Measurements from ENCODE around the gene RANBP3.

RANBP3 gene

DNA sequence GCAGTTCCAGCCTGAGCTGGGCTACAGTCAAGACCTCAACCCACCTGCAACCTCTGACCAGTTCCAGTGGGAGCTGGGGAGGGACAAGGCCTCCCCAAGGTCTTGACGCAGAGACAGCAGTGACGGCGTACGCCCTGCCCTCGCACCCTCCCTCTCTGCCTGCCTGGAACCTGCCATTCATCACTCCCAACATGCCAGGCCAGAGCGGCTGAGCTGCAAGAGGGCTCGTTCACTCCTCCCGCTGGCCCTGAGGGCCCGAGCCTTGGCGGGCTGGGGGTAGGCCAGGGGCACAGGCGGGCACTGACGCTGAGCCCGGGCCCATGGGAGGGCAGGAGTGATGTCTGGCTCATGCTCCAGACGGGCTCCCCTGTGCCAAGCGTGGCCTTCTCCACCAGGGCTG is 82.5 kb downstream of the RANBP3 start:
- Histone ChIP-seq H3K4me3 (ENCODE audit: low read depth, low read length) (no peak overlapping the region), H3K27ac (ENCODE audit: extremely low read depth, low read depth, low read length) (no peak overlapping the region), H3K9me3 (ENCODE audit: control insufficient read depth, insufficient read depth, low read depth, low read length) (no peaks in the 10 kb centered on the region), H3K36me3 (ENCODE audit: control insufficient read depth in 2 of 2, insufficient read depth in 1 of 2, low read length in 2 of 2) (peaks cover 0 to 39% of the 10 kb centered on the region in 2 experiments; a peak in 2 of 3 replicates), H3K4me1 (ENCODE audit: control insufficient read depth, insufficient read depth, low read length) (no peaks in the 10 kb centered on the region; the same call in 1 of the 2 replicates)
- ChIA-PET POLR2A (no interaction called here), CTCF (interaction anchor here (0.8 kb wide), 1 partner anchor 91 kb away, joined by 6 read pairs; no protein-coding TSS in a partner anchor)
- TF ChIP-seq, protein P1, sequence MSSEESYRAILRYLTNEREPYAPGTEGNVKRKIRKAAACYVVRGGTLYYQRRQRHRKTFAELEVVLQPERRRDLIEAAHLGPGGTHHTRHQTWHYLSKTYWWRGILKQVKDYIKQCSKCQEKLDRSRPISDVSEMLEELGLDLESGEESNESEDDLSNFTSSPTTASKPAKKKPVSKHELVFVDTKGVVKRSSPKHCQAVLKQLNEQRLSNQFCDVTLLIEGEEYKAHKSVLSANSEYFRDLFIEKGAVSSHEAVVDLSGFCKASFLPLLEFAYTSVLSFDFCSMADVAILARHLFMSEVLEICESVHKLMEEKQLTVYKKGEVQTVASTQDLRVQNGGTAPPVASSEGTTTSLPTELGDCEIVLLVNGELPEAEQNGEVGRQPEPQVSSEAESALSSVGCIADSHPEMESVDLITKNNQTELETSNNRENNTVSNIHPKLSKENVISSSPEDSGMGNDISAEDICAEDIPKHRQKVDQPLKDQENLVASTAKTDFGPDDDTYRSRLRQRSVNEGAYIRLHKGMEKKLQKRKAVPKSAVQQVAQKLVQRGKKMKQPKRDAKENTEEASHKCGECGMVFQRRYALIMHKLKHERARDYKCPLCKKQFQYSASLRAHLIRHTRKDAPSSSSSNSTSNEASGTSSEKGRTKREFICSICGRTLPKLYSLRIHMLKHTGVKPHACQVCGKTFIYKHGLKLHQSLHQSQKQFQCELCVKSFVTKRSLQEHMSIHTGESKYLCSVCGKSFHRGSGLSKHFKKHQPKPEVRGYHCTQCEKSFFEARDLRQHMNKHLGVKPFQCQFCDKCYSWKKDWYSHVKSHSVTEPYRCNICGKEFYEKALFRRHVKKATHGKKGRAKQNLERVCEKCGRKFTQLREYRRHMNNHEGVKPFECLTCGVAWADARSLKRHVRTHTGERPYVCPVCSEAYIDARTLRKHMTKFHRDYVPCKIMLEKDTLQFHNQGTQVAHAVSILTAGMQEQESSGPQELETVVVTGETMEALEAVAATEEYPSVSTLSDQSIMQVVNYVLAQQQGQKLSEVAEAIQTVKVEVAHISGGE (tag by site-specific recombination; conservative IDR thresholded peaks at IDR 0.05; ENCODE audit: low read depth), result no peak
- TF ChIP-seq ZNF473 (tag by site-specific recombination; IDR thresholded peaks at IDR 0.05) (no peak), ZSCAN16 (tag by site-specific recombination; IDR thresholded peaks at IDR 0.05) (no peak), ZBTB21 (tag by site-specific recombination; IDR thresholded peaks at IDR 0.05) (no peak), ZFP69B (tag by site-specific recombination; IDR thresholded peaks at IDR 0.05) (no peak), WT1 (tag by site-specific recombination; IDR thresholded peaks at IDR 0.05) (no peak), ZNF664 (tag by site-specific recombination; IDR thresholded peaks at IDR 0.05) (no peak), ZNF202 (tag by site-specific recombination; IDR thresholded peaks at IDR 0.05; ENCODE audit: borderline replicate concordance) (no peak), ZNF510 (tag by site-specific recombination; IDR thresholded peaks at IDR 0.05; ENCODE audit: insufficient replicate concordance) (no peak), ZNF747 (tag by site-specific recombination; IDR thresholded peaks at IDR 0.05) (no peak), BCL11B (tag by site-specific recombination; IDR thresholded peaks at IDR 0.05; ENCODE audit: low read depth) (no peak), ZNF521 (tag by site-specific recombination; IDR thresholded peaks at IDR 0.05) (no peak), ZNF600 (tag by site-specific recombination; IDR thresholded peaks at IDR 0.05) (no peak), ZBTB17 (tag by site-specific recombination; IDR thresholded peaks at IDR 0.05) (no peak), ZNF10 (tag by site-specific recombination; IDR thresholded peaks at IDR 0.05) (no peak), ZNF23 (tag by site-specific recombination; IDR thresholded peaks at IDR 0.05; ENCODE audit: borderline replicate concordance) (no peak)
- TF ChIP-seq, protein P2, sequence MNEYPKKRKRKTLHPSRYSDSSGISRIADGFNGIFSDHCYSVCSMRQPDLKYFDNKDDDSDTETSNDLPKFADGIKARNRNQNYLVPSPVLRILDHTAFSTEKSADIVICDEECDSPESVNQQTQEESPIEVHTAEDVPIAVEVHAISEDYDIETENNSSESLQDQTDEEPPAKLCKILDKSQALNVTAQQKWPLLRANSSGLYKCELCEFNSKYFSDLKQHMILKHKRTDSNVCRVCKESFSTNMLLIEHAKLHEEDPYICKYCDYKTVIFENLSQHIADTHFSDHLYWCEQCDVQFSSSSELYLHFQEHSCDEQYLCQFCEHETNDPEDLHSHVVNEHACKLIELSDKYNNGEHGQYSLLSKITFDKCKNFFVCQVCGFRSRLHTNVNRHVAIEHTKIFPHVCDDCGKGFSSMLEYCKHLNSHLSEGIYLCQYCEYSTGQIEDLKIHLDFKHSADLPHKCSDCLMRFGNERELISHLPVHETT (tag by site-specific recombination; IDR thresholded peaks at IDR 0.05), result no peak

DNA sequence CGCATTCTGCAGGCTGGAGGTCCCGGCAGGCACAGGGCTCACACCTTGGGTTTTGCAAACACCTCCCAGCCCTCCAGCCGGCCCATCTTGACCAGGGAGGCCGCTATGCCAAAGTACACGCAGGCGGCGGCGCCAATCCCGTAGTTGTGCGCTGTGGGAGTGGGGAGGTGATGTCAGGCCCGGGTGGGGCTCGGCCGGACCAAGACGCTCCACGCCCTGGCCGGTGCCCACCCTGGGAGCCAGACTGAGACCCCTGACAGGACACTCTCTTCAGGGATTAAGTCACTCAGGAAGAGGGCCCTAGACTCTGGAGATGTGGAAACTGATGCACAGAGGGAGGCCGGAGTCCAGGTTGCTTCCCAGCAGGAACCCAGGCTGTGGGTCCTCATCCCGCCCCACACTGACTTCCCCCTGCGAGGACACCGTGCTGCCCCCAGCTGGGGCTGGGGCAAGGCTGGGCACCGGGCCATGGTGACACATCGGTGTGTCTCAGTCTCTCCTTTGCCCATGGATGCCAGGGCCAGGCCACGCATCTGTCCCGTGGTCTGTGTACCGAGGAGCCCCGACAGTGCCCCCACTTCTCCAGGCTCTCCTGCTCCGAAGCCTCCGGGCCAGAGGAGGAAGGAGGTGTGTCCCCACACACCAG is 83.1 kb downstream of the RANBP3 start:
- POLR2A ChIA-PET, result no interaction called here
- Histone ChIP-seq H3K4me3 (ENCODE audit: low read depth, low read length) (no peak overlapping the region), H3K4me1 (ENCODE audit: control insufficient read depth, insufficient read depth, low read length) (no peaks in the 10 kb centered on the region; the same call in 1 of the 2 replicates), H3K27ac (ENCODE audit: extremely low read depth, low read depth, low read length) (no peak overlapping the region), H3K36me3 (ENCODE audit: control insufficient read depth in 2 of 2, insufficient read depth in 1 of 2, low read length in 2 of 2) (peaks cover 0 to 33% of the 10 kb centered on the region in 2 experiments; a peak in 2 of 3 replicates), H3K9me3 (ENCODE audit: control insufficient read depth, insufficient read depth, low read depth, low read length) (no peaks in the 10 kb centered on the region)
- peak; percentile 91 for TF ChIP-seq ZIC2 (tag by site-specific recombination; IDR thresholded peaks at IDR 0.05)
- no peak for TF ChIP-seq RBAK (tag by site-specific recombination; IDR thresholded peaks at IDR 0.05)
- TF ChIP-seq ZNF626 (tag by site-specific recombination; IDR thresholded peaks at IDR 0.05), result no peak
- TF ChIP-seq ZNF596 (tag by site-specific recombination; IDR thresholded peaks at IDR 0.05), result no peak
- no peak for TF ChIP-seq ZBTB21 (tag by site-specific recombination; IDR thresholded peaks at IDR 0.05)
- TF ChIP-seq GLIS2 (tag by site-specific recombination; IDR thresholded peaks at IDR 0.05), result peak; percentile 34; the same call in 1 of the 2 replicates
- no peak for TF ChIP-seq EGR2 (tag by site-specific recombination; IDR thresholded peaks at IDR 0.05; ENCODE audit: low read depth)
- TF ChIP-seq ZNF654 (tag by site-specific recombination; IDR thresholded peaks at IDR 0.05; ENCODE audit: low read depth), result no peak
- peak; percentile 96 for TF ChIP-seq GLIS1 (tag by site-specific recombination; IDR thresholded peaks at IDR 0.05)
- TF ChIP-seq, protein P3, sequence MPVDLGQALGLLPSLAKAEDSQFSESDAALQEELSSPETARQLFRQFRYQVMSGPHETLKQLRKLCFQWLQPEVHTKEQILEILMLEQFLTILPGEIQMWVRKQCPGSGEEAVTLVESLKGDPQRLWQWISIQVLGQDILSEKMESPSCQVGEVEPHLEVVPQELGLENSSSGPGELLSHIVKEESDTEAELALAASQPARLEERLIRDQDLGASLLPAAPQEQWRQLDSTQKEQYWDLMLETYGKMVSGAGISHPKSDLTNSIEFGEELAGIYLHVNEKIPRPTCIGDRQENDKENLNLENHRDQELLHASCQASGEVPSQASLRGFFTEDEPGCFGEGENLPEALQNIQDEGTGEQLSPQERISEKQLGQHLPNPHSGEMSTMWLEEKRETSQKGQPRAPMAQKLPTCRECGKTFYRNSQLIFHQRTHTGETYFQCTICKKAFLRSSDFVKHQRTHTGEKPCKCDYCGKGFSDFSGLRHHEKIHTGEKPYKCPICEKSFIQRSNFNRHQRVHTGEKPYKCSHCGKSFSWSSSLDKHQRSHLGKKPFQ (tag by site-specific recombination; IDR thresholded peaks at IDR 0.05), result no peak
- CTCF ChIA-PET, result interaction anchor here (0.8 to 5.3 kb wide), 2 partner anchors 91 kb away, joined by 6 to 65 read pairs; partner anchors contain the start of gene NRTN
